ENCODE results near the gene CCDC32.
"Not testable (repeated sequence)": the region's sequence is repeated elsewhere in the genome, so short reads cannot be mapped to it uniquely, and the experiment has no call there.

CCDC32 gene

DNA sequence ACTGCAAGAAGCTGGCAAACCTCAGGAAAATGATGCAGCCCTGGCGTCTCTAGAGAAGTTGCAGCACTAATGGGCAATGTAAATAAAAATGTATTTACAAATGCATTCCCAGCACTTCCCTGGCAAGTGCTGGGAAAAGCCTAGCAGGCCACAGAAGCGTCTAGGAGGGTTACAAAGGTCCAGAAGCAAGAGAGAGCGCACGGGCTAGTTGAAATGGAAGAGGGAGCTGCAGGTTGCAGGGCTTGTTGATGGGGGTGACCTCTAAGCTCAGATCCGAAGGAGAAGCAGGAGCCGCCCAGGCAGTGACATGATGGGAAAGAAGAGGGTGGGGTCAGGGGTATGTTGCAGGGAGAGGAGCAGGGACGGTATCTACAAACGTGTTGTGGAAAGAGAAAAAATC lies 26.5 kb upstream of the CCDC32 start:
- no peak overlapping the region for H3K4me3 ChIP-seq (replicated peaks; ENCODE audit: low read depth, low read length)
- DNase-seq (ENCODE audit: extremely low read depth, low read depth): no peak
- TF ChIP-seq, protein P1, sequence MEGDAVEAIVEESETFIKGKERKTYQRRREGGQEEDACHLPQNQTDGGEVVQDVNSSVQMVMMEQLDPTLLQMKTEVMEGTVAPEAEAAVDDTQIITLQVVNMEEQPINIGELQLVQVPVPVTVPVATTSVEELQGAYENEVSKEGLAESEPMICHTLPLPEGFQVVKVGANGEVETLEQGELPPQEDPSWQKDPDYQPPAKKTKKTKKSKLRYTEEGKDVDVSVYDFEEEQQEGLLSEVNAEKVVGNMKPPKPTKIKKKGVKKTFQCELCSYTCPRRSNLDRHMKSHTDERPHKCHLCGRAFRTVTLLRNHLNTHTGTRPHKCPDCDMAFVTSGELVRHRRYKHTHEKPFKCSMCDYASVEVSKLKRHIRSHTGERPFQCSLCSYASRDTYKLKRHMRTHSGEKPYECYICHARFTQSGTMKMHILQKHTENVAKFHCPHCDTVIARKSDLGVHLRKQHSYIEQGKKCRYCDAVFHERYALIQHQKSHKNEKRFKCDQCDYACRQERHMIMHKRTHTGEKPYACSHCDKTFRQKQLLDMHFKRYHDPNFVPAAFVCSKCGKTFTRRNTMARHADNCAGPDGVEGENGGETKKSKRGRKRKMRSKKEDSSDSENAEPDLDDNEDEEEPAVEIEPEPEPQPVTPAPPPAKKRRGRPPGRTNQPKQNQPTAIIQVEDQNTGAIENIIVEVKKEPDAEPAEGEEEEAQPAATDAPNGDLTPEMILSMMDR (IDR thresholded peaks at IDR 0.05; ENCODE audit: low read depth, low read length, missing control alignments): no peak

DNA sequence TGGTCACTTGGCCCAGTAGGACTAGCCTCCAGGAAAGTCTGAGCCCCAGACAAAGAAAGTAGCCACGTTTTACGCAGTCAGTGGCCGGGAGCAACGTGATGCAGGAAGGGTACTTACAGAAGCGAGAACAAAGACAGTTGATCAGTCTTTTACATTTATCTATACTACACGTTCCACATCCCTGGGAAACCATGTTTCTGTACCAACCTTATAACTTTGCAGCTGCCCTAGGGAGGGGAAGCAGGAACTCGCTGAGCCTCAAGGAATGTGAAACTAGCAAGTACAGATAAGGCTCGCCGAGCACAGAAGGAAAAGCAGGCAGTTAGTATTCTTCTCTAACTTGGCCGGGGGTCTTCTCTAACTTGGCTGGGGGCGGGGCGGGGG lies 25.8 kb upstream of the CCDC32 start:
- TF ChIP-seq, protein P1 (IDR thresholded peaks at IDR 0.05; ENCODE audit: low read depth, low read length, missing control alignments): no peak
- no peak overlapping the region for H3K4me3 ChIP-seq (replicated peaks; ENCODE audit: low read depth, low read length)
- no peak for DNase-seq (ENCODE audit: extremely low read depth, low read depth)

DNA sequence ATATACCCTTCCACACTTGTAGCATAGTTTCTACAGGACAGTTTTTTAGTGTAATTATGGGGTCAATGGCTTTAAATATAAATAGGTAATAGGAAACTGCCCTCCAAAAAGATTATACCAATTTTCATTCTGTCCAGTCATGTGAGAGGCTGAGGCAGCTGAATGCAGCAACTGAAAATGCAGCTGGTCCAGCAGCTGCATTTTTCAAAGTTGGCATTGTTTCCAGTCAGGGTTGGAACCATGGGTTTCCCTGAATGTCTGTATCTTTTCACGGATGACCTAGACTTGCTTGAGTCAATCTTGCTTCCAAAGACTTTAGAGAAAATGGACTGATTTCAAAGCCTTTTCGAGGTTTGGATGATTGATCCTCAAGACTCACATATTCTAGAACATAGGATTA lies 19.3 kb upstream of the CCDC32 start:
- TF ChIP-seq, protein P1 (IDR thresholded peaks at IDR 0.05; ENCODE audit: low read depth, low read length, missing control alignments): no peak
- DNase-seq (ENCODE audit: extremely low read depth, low read depth): no peak
- no peak overlapping the region for H3K4me3 ChIP-seq (replicated peaks; ENCODE audit: low read depth, low read length)

DNA sequence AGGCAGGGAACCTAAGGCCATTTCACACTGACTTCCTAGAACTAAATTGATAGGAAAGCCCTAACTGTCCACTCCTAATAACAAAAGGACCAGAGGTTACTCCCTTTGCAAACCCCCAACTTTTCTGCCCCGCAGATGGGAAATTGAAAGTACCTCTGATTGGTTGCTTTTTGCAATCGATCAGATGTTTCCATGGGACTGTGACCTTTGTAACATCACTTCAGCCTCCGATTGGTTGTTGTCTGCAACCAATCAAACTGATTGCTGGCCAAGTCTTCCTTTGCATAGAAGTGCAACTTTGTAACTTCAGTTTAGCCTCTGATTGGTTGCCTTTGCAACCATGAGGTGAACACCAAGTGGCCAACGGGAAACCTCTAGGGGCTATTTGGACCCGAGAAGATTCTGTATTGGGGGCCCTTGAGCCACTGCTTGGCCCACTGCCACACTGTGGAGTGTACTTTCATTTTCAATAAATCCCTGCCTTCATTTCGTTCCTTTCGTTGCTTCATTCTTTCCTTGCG lies 17.9 kb upstream of the CCDC32 start:
- DNase-seq (ENCODE audit: extremely low read depth, low read depth): no peak
- H3K4me3 ChIP-seq (replicated peaks; ENCODE audit: low read depth, low read length): no peak overlapping the region
- TF ChIP-seq, protein P1 (IDR thresholded peaks at IDR 0.05; ENCODE audit: low read depth, low read length, missing control alignments): no peak

DNA sequence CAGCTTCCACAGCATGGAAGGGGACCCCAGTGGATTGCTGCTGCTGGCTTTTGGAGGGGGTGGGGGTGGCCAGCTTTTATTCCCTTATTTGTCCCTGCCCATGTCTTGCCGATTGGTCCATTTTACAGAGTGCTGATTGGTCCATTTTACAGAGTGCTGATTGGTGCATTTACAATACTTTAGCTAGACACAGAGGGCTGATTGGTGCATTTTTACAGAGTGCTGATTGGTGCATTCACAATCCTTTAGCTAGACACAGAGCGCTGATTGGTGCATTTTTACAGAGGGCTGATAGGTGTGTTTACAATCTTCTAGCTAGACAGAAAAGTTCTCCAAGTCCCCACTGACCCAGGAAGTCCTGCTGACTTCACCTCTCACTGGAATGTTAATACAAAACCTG lies 17.0 kb upstream of the CCDC32 start:
- H3K4me3 ChIP-seq (replicated peaks; ENCODE audit: low read depth, low read length): not testable (repeated sequence)

DNA sequence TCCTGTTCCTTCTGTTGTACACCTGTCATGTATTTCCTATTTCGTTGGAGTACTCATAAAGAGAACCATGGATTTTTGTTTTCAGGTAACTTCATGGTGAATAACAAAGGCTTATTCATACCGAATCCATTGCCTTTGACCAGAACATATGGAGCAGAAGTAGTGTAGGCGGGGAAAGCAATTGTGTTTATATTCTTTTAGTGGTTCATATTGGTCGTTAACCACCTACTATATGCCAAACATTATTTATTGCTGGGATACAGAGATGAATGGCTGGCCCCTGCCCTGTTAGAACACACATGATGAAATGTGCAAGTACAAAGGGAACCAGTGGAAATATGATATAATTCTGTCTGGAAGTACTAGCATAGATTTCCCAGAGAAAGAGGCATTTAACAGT lies 14.1 kb upstream of the CCDC32 start:
- H3K4me3 ChIP-seq (replicated peaks; ENCODE audit: low read depth, low read length): no peak overlapping the region
- DNase-seq (ENCODE audit: extremely low read depth, low read depth): no peak
- TF ChIP-seq, protein P1 (IDR thresholded peaks at IDR 0.05; ENCODE audit: low read depth, low read length, missing control alignments): no peak

More for the DNA sequence above, 17.0 kb upstream of the CCDC32 start:
- DNase-seq (ENCODE audit: extremely low read depth, low read depth): not testable (repeated sequence)

DNA sequence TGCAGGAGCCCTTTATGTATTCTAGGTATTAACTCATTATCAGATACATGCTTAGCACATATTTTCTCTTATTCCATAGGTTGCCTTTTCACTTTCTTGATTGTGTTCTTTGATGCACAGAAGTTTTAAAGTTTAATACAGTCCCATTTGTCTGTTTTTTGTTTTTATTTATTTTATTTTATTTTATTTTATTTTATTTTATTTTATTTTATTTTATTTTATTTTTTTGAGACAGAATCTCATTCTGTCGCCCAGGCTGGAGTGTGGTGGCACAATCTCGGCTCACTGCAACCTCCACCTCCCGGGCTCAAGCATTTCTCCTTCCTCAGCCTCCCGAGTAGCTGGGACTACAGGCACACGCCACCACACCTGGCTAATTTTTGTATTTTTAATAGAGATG lies 12.1 kb upstream of the CCDC32 start:
- H3K4me3 ChIP-seq (replicated peaks; ENCODE audit: low read depth, low read length); DNase-seq (ENCODE audit: extremely low read depth, low read depth): not testable (repeated sequence)

DNA sequence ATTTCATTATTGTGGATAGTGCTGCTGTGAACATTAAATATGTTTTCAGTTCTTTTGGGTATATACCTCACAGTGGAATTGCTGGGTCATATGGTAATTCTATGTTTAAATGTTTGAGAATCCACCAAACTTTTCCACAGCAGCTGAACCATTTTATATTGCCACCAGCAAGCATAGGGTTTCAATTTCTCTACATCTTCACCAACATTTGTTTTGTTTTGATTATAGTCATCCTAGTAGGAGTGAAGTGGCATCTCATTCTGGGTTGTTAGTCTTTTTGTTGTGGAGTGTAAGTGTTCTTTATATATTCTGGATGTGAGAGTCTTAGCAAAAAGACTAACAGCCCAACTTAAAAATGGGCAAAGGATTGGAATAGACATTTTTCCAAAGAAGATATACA lies 10.3 kb upstream of the CCDC32 start:
- TF ChIP-seq, protein P1 (IDR thresholded peaks at IDR 0.05; ENCODE audit: low read depth, low read length, missing control alignments): no peak
- H3K4me3 ChIP-seq (replicated peaks; ENCODE audit: low read depth, low read length): no peak overlapping the region
- DNase-seq (ENCODE audit: extremely low read depth, low read depth): no peak
